ENCODE measurements around the gene AMBRA1. TPM values are rescaled to one million over a fixed set of nuclear protein-coding genes. Genes with fewer than 3 reads are reported as not detected.
A peak's percentile ranks its signal among the peaks of the same experiment; 100 is the strongest.

Gene AMBRA1
- total RNA-seq, 4 donors from 2014 or later = 25.7 to 33.1 (median 30.2) TPM

DNA sequence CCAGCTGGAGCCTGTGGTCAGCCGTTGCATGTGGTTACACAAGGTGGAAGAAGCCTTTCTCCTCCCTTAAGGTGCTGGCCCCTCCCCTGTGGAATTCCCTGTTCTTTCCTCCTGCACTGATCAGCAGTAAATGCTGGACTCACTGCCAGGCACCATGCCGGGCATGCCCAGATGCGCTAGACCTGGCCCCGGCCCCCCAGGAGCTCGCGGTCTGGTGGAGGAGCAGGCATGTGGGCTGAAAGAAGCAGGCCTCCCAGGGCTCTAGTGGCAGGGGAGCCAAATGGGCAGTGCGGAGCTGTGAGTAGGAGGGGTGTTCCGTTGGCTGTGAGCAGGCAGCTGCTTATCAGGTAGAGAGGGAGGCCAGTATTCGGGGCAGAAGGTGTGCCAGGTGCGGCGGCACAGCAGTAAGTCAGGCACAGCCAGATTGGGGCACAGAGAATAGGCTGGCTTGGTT, 236.3 kb downstream of the AMBRA1 start:
- Histone ChIP-seq H3K4me3 (no peak overlapping the region), H3K27ac (no peak overlapping the region), H3K4me1 (peaks cover 0 to 35% (median 18%) of the 10 kb centered on the region in 3 donors), H3K9me3 (no peaks in the 10 kb centered on the region), H3K36me3 (peaks cover 0 to 8% of the 10 kb centered on the region in 2 donors), H3K27me3 (no peaks in the 10 kb centered on the region)
- TF ChIP-seq EP300 (IDR thresholded peaks at IDR 0.05) (no peak), POLR2AphosphoS5 (IDR thresholded peaks at IDR 0.05) (no peak), POLR2A (IDR thresholded peaks at IDR 0.05) (no peak)
- TF ChIP-seq, protein P1, sequence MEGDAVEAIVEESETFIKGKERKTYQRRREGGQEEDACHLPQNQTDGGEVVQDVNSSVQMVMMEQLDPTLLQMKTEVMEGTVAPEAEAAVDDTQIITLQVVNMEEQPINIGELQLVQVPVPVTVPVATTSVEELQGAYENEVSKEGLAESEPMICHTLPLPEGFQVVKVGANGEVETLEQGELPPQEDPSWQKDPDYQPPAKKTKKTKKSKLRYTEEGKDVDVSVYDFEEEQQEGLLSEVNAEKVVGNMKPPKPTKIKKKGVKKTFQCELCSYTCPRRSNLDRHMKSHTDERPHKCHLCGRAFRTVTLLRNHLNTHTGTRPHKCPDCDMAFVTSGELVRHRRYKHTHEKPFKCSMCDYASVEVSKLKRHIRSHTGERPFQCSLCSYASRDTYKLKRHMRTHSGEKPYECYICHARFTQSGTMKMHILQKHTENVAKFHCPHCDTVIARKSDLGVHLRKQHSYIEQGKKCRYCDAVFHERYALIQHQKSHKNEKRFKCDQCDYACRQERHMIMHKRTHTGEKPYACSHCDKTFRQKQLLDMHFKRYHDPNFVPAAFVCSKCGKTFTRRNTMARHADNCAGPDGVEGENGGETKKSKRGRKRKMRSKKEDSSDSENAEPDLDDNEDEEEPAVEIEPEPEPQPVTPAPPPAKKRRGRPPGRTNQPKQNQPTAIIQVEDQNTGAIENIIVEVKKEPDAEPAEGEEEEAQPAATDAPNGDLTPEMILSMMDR (IDR thresholded peaks at IDR 0.05) = no peak
- WGBS, 2 donors (ENCODE audit: low coverage in 1 of 2) = no CpG with 5 or more reads among the region's 11 CpGs
- ATAC-seq = no peak

DNA sequence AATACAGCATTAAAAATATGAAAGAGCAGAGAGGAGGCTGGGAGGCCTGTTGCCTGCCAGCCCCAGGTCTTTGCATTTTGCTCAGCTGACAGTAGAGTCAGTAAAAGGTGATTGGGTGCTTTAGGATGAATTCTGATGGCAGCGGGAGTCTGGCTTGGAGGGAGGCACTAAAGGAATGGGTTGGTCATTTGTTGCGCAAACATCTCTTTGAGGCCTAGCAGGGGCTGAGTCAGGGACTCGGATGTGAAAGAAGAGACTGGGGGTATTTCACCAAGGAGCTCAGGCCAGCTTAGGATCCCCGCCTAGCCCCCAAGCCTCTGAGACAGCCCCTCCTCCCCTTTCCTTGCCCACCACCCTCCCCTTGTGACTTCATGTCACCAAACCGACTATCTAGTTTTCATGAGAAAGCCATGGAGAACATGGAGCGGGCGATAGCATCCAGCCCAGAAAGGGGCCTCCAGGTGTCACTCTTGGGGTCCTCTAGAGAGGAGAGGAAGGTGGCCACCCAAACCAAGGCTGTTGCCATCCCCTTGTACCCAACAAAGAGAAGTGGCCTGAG, 236.8 kb downstream of the AMBRA1 start:
- H3K27ac ChIP-seq = no peak overlapping the region
- ATAC-seq = no peak

DNA sequence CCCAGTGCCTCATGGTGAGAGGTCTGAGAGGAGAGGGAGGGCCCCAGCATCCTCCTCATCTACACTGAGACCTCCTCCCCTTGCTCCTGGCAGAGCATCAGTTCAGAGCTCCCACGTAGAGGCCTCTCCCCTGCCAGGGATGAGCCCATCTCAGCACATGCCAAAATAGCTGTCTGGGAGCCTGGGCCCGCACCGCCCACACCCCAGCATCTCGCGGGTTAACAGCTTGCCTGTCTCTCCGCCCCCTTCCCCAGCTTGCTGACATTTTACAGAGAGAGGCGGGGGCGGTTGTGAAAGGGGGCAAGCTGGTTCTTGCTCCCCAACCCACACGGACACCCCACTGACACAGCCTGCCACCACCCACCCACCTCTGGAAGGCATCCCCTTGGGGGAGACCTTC, 240.1 kb downstream of the AMBRA1 start:
- no peak for TF ChIP-seq POLR2A (IDR thresholded peaks at IDR 0.05)
- TF ChIP-seq POLR2AphosphoS5 (IDR thresholded peaks at IDR 0.05) = no peak
- TF ChIP-seq EP300 (IDR thresholded peaks at IDR 0.05) = no peak
- TF ChIP-seq, protein P1 (IDR thresholded peaks at IDR 0.05) = no peak
- H3K27me3 ChIP-seq = no peaks in the 10 kb centered on the region
- ATAC-seq = no peak
- 39% methylated on average over 5 of the region's 9 CpGs; no CpG with 5 or more reads in 1 of the 2 donors for WGBS, 2 donors (ENCODE audit: low coverage in 1 of 2)
- no peak overlapping the region for H3K4me3 ChIP-seq
- H3K36me3 ChIP-seq = peaks cover 0 to 8% of the 10 kb centered on the region in 2 donors
- H3K4me1 ChIP-seq = peaks cover 0 to 52% (median 18%) of the 10 kb centered on the region in 3 donors
- H3K27ac ChIP-seq = no peak overlapping the region
- H3K9me3 ChIP-seq = no peaks in the 10 kb centered on the region

More for the DNA sequence above, 236.8 kb downstream of the AMBRA1 start:
- 40 to 89% methylated on average over 1 to 4 of the region's 7 CpGs for WGBS, 2 donors (ENCODE audit: low coverage in 1 of 2)
- TF ChIP-seq, protein P1 (IDR thresholded peaks at IDR 0.05) = no peak
- TF ChIP-seq POLR2A (IDR thresholded peaks at IDR 0.05) (no peak), POLR2AphosphoS5 (IDR thresholded peaks at IDR 0.05) (no peak), EP300 (IDR thresholded peaks at IDR 0.05) (no peak)
- Histone ChIP-seq H3K4me3 (no peak overlapping the region), H3K27me3 (no peaks in the 10 kb centered on the region), H3K9me3 (no peaks in the 10 kb centered on the region), H3K4me1 (peaks cover 0 to 35% (median 18%) of the 10 kb centered on the region in 3 donors), H3K36me3 (peaks cover 0 to 8% of the 10 kb centered on the region in 2 donors)

DNA sequence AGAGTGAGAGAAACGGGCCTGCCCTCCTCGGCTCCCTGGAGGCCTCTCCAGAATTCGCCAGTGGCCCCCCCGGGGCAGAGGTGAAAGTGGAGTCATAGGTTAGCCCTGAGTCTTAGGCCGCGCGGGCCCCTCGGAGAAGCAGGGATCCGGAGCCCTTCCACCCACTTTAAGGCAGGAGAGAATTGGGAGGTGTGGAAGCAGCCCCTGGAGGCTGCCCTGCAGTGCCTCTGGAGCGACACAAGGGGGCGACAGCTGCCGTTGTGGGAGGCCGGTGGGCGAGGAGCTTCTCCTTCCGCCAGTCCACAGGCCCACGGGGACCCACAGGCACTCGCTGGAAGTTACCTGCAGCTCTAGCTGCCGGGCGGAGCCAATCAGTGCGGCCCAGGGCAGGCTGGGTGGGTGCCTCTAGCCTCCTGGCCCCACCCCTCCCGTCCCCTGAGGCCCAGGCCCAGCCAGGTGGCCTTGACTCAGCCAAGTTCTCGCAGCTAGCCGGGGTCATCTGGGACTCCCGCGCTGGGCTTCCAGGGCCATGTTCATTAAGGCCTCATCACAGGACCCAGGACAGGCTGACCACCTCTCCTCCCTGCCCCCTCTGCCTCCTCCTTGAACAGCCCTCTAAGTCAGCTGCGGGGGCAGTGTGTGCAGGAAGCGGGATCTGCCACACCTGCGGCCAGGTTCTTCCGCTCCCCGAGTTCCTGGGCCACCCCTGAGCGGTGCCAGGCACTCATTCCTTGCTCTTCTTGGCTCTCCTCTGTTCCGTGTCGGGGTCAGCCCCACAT, 241.6 kb downstream of the AMBRA1 start:
- Histone ChIP-seq H3K4me1 (peaks cover 0 to 63% (median 24%) of the 10 kb centered on the region in 3 donors), H3K27me3 (no peaks in the 10 kb centered on the region), H3K9me3 (no peaks in the 10 kb centered on the region), H3K36me3 (peaks cover 0 to 8% of the 10 kb centered on the region in 2 donors), H3K27ac (peak overlapping the region in 2 of 4 donors; percentile 13 to 43), H3K4me3 (no peak overlapping the region)
- ATAC-seq = no peak
- 50 to 57% methylated on average over 1 to 3 of the region's 33 CpGs for WGBS, 2 donors (ENCODE audit: low coverage in 1 of 2)
- TF ChIP-seq POLR2AphosphoS5 (IDR thresholded peaks at IDR 0.05) (no peak), POLR2A (IDR thresholded peaks at IDR 0.05) (no peak)
- TF ChIP-seq, protein P1 (IDR thresholded peaks at IDR 0.05) = peak in 3 of 4 experiments; percentile 66 to 90 (median 75)
